HepG2 (cell line): ENCODE data around the gene TMC2. TPM values are rescaled to one million over a fixed set of nuclear protein-coding genes. Genes with fewer than 3 reads are reported as not detected.

Source experiments
- ATF1 ChIP-seq: IDR thresholded peaks from 2 replicates; pipeline ENCODE4 v1.6.1; 2016; ENCODE audit warnings: mild to moderate bottlenecking, control low read depth
- ATF2 ChIP-seq: sonication (generic); formaldehyde crosslinking; IDR thresholded peaks from 2 replicates; pipeline ENCODE4 v1.4.0; 2020; ENCODE audit warnings: missing genetic modification reagents
- CCAR2 ChIP-seq: fragments of 200-400 bp; formaldehyde crosslinking; optimal IDR thresholded peaks from 2 replicates; pipeline ENCODE3; 2018; ENCODE audit warnings: low read depth, mild to moderate bottlenecking, low read length, moderate library complexity
- E2F2 ChIP-seq: sonication (generic); formaldehyde crosslinking; IDR thresholded peaks from 2 replicates; pipeline ENCODE4 v1.4.0; 2020; ENCODE audit warnings: missing genetic modification reagents, borderline replicate concordance
- HDAC1 ChIP-seq: sonication (generic); formaldehyde crosslinking; IDR thresholded peaks from 2 replicates; pipeline ENCODE4 v1.5.1; 2020; ENCODE audit warnings: mild to moderate bottlenecking, missing genetic modification reagents
- HNRNPLL ChIP-seq: fragments of 200-400 bp; formaldehyde crosslinking; IDR thresholded peaks from 2 replicates; pipeline ENCODE4 v1.6.1; 2017; ENCODE audit warnings: mild to moderate bottlenecking, low read depth, low read length; ENCODE audit not compliant: poor library complexity, severe bottlenecking
- KAT7 ChIP-seq: IDR thresholded peaks from 2 replicates; pipeline ENCODE4 v1.6.1; 2018; ENCODE audit warnings: borderline replicate concordance, missing compliant biosample characterization
- SNAI1 ChIP-seq: sonication (generic); formaldehyde crosslinking; IDR thresholded peaks from 2 replicates; pipeline ENCODE4 v1.5.0; 2020; ENCODE audit warnings: mild to moderate bottlenecking, missing genetic modification reagents, borderline replicate concordance
- TEAD2 ChIP-seq: sonication (generic); formaldehyde crosslinking; IDR thresholded peaks from 2 replicates; pipeline ENCODE4 v1.9.0; 2021; ENCODE audit warnings: missing genetic modification reagents
- TRAFD1 ChIP-seq: sonication (generic); formaldehyde crosslinking; IDR thresholded peaks from 2 replicates; pipeline ENCODE4 v1.5.1; 2020; ENCODE audit warnings: missing genetic modification reagents, mild to moderate bottlenecking, borderline replicate concordance
- TSC22D2 ChIP-seq: sonication (generic); formaldehyde crosslinking; IDR thresholded peaks from 2 replicates; pipeline ENCODE4 v1.5.1; 2020; ENCODE audit warnings: missing genetic modification reagents, mild to moderate bottlenecking, borderline replicate concordance
- ZNF329 ChIP-seq: sonication (generic); formaldehyde crosslinking; IDR thresholded peaks from 2 replicates; pipeline ENCODE4 v1.9.0; 2021; ENCODE audit warnings: low read depth, mild to moderate bottlenecking, missing genetic modification reagents
- ZNF552 ChIP-seq: sonication (generic); formaldehyde crosslinking; IDR thresholded peaks from 2 replicates; pipeline ENCODE4 v1.9.0; 2022; ENCODE audit warnings: missing genetic modification reagents, mild to moderate bottlenecking, borderline replicate concordance
- ZNF609 ChIP-seq: sonication (generic); formaldehyde crosslinking; IDR thresholded peaks from 2 replicates; pipeline ENCODE4 v1.4.0; 2020; ENCODE audit warnings: mild to moderate bottlenecking, missing genetic modification reagents, borderline replicate concordance
- ZNF629 ChIP-seq: sonication (generic); formaldehyde crosslinking; conservative IDR thresholded peaks from 2 replicates; pipeline ENCODE4 v1.5.0; 2020; ENCODE audit warnings: missing genetic modification reagents
- ZNF7 ChIP-seq: IDR thresholded peaks from 2 replicates; pipeline ENCODE4 v1.6.1; 2016; ENCODE audit warnings: missing biosample characterization, missing genetic modification reagents
- ZNF720 ChIP-seq: sonication (generic); formaldehyde crosslinking; IDR thresholded peaks from 2 replicates; pipeline ENCODE4 v1.4.0; 2020; ENCODE audit warnings: missing genetic modification reagents
- ZNF761 ChIP-seq: sonication (generic); formaldehyde crosslinking; conservative IDR thresholded peaks from 2 replicates; pipeline ENCODE4 v1.4.0; 2020; ENCODE audit warnings: mild to moderate bottlenecking, missing genetic modification reagents
- ZSCAN12 ChIP-seq: sonication (generic); formaldehyde crosslinking; IDR thresholded peaks from 2 replicates; pipeline ENCODE4 v1.9.0; 2021; ENCODE audit warnings: mild to moderate bottlenecking, missing genetic modification reagents
- polyA plus RNA-seq, 8 experiments: library from polyadenylated mRNA; depleted of rRNA in 3 of 8; stranded (reverse) in 7 of 8; unstranded in 1 of 8; fragments of >200 nt; fragmentation: Illumina TruSeq in 4 of 8; extraction: Trizol in 4 of 8; gene quantifications; 2 replicates each; pipeline versions ENCODE4 v1.2.1 to v1.2.3, GENCODE V29; 2011 to 2016; ENCODE audit warnings: low read depth in 4 of 8, missing spikeins in 1 of 8, mixed read lengths in 1 of 8; ENCODE audit not compliant: insufficient read depth in 1 of 8
- total RNA-seq, 5 experiments: library from RNA; depleted of rRNA; stranded (reverse); fragments of >200 nt; fragmentation: Illumina TruSeq; extraction: Trizol; gene quantifications; 2 replicates each; pipeline ENCODE4 v1.2.3, GENCODE V29; 2016; ENCODE audit warnings: low read depth in 1 of 5

Gene TMC2
- total and polyA plus RNA-seq, 2 of the 13 experiments (the other 11 are each of a cell fraction or from before 2014, with no cell fraction given): not detected

GRCh38 chr20:2523919-2524708 is 12.3 kb upstream of the TMC2 start (continued):
- TF ChIP-seq ATF2 (CRISPR knock-in tag) (no peak), TRAFD1 (CRISPR knock-in tag) (no peak), TEAD2 (CRISPR knock-in tag) (no peak), ZNF720 (CRISPR knock-in tag) (no peak), ZNF552 (no peak), ZNF329 (CRISPR knock-in tag) (no peak), KAT7 (peak; percentile 66; the same call in 1 of the 2 replicates), SNAI1 (CRISPR knock-in tag) (peak; percentile 33; the same call in 1 of the 2 replicates), ZNF7 (CRISPR knock-in tag) (no peak), ZSCAN12 (CRISPR knock-in tag) (0 out of 2 replicates have a peak, but pooled peaks have one; percentile 44), HNRNPLL (peak; percentile 14), TSC22D2 (CRISPR knock-in tag) (peak; percentile 62; the same call in 1 of the 2 replicates), HDAC1 (peak; percentile 37; the same call in 1 of the 2 replicates), CCAR2 (no peak), ZNF761 (CRISPR knock-in tag) (peak; percentile 43; the same call in 1 of the 2 replicates), ZNF629 (CRISPR knock-in tag) (no peak), ZNF609 (peak; percentile 39; the same call in 1 of the 2 replicates), E2F2 (CRISPR knock-in tag) (0 out of 2 replicates have a peak, but pooled peaks have one; percentile 20), ATF1 (no peak)
